GM12874 (cell line): ENCODE measurements around the gene ISCU.

Experiments used
- CTCF ChIP-seq: IDR thresholded peaks from 2 replicates; pipeline ENCODE4 v1.5.1; 2011; ENCODE audit warnings: low read depth, mild to moderate bottlenecking, control low read depth, low read length, moderate library complexity; ENCODE audit not compliant: insufficient read depth

Gene ISCU

GRCh38 chr12:108612788-108613282 is 50.4 kb downstream of the ISCU start:
- no peak for TF ChIP-seq CTCF

DNA sequence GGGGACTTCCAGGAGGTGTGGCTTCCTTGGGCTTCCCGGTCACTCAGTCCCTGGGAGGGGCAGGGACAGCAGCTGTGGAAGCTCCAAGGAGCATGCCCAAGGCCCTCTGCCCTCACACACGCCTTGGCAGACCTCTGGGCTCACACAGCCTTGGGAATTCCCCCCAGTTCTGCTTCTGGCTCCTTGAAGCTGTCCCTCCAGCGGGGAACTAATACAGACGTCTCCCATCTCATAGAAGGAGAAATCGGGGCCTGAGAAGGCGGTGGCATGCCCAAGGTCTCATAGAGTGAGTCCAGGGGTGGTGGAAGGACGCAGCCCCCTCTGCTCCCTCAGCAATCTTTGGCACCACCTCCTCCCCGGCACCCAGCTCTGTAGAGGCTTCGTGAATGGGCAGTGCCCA is 51.2 kb downstream of the ISCU start:
- no peak for TF ChIP-seq CTCF

GRCh38 chr12:108614041-108614440 is 51.6 kb downstream of the ISCU start:
- TF ChIP-seq CTCF, result no peak

GRCh38 chr12:108614639-108615038 is 52.2 kb downstream of the ISCU start:
- TF ChIP-seq CTCF, result no peak

DNA sequence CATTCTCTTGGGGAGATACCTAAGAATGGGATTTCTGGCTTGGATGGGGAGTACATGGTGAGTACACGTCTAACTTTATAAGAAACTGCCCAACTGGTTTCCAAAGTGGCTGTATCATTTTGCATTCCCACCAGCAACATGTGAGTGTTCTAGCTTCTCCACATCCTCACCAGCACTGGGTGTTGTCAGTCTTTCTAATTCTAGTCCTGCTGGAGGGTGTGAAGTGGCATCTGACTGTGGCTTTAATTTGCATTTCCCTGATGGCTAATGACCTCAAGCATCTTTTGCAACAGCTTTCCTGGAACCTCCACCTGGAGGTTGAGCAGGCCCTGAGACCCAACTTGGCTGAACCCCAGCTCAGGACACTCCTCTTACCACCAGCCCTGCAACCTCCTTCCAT is 53.5 kb downstream of the ISCU start:
- TF ChIP-seq CTCF, result no peak

DNA sequence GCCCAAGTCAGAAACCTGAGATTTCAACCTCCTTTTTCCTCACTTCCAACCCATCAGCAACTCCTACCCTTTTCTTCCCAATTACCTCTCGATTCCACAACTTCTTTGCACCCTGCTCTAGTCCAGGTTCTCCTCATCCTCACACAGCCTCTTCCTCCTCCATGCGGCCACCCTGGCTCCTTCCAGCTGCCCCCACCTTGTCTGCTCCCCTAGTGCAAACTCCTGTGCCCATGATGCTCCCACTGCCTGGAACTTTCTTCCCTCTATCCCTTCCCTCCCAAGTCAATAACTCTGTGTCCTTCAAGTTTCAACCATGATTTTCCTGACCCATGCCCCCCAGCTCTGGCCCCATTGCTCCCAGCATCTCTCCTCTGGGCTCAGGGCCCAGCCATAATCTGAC is 54.0 kb downstream of the ISCU start:
- TF ChIP-seq CTCF, result no peak

- no peak for TF ChIP-seq CTCF
These were observed 54.8 kb downstream of the ISCU start for GRCh38 chr12:108616941-108617858.
